ENCODE data around the gene BRD7.

The BRD7 gene

DNA sequence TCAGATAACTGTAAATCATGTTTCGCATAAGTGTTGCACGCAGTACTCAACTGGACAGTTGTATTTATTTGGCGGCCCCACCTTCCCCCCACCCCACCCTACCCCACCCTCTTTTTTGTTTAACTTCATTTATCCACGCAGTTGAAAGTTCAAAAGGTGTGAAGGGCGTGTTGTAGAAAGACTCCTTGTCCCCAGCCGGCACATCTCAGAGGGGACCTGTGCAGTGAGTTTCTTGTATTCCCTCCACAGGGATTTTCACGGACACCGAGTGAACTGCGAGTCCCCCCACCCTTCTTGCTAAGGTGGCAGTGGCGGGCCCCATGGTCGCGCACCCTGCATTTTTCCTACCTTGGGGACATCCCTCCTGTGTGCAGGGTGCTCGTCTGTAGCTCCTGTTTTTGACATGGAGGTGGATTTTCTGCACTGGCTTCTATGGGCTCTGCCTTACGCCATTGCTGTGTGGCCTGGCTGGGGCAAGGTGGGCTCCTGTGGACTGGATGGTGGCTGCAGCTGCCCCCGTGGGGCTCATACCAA, 66.2 kb downstream of the BRD7 start:
- DNase-seq: no peak

DNA sequence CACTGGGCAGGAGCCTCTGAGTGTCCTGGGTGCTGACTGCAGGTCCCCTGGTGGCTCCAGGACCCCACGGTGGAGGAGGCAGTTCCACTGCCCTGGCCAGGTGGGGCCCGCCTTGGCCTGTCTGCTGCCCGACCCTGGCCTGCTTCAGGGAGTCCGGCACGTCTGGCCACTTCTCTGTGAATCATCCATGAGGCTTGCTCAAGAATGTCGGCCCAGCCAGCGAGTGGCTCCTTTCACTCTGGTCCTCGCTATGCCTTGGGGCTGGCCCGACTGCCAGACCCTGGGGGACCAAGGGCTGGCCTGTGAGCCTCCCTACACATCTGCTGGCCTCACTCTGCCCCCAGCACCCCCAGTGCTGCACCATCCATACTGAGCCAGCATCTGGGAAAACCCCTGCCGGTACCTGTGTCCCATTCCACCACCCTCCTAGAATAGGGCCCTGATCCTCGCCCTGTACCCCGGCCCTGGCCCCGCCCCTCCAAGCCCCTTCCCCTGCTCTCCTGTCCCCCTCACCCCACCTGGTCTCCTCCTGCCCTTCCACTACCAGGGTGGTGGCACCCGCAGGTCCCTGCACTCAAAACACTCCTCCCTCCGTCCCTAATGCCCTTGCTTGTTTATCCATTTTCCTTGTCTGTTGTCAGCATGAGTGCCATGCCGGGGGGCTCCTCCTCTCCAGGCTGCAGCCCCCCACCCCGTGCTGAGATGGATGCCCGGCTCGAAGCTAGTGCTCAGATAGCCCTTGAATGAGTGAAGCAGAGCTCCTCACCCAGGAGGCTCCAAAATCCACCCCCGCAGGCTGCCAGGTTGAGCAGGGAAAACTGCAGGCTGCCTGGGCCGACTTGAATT, 66.9 kb downstream of the BRD7 start:
- DNase-seq: no peak

DNA sequence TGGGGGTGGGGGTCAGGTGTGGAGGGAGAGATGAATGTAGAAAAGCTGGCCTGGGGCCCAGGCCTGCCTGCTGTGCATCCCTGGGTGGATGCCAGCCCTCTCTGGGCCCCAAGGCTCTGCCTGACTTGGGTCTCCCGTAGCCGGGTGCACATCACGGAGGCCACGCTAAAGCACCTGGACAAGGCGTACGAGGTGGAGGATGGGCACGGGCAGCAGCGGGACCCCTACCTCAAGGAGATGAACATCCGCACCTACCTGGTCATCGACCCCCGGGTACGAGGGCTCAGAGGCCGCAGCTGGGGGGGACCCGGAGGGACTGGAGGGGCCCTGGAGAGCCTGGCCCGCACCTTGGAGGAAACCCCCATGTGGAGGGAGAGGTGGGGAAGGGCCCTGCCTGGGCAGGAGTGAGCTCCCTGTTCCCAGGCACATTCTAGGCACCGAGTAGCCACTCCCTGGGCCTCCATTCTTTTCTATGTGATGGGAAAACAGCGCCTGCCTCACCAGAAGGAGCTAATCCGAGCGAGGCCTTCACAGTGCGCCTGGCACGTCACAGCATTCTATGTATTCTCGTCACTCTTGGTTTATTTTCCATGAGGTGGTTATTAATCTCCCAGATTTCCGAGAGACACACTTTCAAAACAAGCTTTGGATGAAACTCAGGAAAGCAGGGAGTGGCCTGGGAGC, 67.7 kb downstream of the BRD7 start:
- no peak for DNase-seq

DNA sequence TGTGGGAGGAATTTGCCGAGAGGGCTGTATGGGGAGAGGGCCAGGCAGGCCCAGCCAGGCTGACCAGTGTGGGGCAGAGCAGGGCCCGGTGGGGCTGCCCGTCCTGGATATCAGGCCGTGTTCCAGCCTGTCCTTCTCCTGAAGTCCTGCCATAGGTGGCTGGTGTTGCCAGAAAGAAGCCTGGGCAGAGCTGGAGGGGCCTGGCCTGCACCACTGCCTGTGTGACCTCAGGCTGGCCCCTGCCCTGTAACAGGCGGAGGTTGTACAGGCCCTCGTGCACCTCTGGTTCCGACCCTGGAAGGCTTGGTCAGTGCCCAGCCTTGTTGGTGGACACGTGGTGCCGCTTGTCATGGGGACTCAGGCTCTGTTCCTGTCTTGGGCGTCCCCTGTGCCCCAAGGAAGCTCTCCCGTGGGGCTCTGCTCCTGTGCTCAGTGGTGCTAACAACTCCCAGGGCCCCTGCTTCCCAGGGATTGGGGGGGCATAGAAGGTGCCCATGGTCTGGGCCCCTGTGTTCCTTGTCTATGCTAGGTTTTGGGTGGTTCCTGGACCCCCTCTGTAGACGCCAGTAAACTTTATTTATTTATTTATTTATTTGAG, 69.2 kb downstream of the BRD7 start:
- DNase-seq: no peak

DNA sequence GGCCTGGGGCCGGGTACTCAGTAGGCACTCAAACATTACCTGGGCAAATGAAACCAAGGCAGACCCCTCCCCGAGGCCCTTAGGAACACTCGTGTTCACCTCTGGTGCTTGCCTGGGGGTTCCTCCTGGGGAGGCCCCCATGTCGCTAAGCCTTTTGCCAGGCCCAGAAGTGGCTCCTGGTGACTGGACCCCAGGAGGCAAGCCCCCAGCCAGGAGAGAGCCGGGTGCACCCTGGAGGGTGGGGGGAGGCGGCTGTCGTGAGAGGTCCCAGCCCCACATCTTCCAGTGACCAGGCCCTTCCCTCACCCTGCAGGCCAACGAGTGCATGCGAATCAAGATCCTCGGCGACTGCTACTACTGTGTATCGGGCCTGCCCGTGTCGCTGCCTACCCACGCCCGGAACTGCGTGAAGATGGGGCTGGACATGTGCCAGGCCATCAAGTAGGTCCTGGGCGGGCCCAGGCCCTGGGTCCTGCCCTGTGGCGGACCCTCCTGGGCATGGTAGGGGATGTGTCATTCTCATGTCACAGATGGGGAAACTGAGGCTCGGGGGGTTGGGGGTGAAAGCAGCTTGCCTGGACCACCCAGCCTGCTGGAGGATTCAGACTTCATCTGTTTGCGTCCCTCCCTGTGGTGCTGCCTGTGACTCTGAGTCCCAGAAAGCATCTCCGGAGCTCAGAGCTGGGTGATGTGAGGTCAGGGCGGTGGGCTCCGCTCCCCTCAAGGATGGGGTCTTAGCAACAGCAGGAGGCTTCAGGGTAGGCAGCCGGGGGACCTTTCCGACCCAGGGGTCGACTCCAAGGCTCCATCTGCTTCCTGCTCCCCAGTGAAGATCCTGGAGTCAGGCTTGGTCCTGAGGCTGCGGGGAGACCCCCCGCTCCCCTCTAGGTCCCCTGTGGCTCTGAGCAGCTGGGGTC, 69.9 kb downstream of the BRD7 start:
- no peak for DNase-seq

DNA sequence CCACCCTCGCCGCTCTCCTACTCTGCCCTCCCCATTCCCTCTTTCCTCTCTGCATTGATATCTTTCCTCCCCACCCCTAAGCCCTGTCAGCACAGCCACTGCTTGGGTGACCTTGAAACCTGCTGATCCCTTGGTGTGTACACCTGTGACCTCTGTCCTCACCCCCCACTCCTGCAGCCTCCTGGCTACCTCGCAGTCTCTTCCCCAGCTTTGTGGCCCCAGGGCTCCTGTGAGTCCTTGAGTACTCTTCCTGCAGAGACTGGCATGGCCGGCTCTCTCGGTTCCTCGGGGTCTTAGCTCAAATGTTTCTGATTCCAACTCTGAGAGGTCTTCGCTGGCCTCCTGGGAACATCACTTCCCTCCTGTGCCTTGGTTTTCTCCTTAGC, 70.7 kb downstream of the BRD7 start:
- no peak for DNase-seq

DNA sequence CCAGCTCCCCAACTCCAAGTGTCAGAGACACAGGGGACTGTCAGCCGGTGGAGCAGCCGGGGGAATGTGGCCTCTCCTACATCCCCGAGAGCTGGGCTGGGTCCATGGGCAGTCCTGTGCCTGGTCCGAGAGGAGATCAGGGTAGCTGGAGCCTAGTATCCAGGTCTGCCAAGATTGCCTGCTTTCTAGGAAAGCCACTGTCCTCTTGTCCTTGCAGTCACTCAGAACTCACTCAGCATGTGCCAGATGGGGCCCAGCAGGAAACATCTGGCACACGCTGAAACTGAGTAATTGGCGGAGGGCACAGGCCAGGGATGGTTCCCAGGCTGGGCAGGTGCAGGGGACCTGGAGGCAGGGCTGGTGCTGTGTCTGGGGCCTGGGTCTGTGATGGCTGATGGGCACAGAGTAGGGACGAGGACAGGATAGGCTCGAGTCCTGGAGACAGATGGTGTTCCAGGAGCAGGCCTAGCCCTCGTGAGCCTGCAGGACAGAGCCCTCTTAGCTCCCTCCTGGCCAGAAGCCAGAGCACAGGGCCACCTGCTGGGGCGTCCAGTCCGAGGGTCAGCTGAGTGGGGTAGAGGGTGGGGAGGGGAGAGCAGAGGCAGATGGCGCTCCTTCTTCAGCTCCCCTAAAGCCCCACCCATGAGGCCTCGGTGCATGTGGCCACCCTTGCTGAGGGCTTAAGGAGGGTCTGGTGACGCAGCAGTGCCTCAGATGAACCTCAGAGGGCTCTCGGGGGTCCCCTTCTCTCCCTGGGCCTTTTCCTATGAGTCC, 71.3 kb downstream of the BRD7 start:
- DNase-seq: no peak

DNA sequence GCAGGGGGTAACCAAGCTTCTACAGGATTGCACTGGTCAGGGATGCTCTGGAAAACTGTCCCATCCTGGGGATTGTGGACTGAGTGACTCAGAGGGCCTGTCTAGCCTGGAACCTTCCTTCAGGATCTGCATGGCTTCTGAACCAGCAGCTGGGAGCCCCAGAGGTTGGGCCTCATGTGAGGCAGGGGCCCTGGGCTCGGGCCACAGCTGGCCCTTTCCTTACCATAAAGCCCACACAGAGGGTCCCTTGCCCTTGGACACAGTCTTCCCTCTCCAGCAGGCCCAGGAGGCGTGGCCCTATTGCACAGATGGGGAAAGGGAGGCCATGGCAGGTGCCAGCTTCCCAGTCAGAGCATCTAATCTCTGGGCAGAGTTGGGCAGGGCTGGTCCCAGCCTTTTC, 72.0 kb downstream of the BRD7 start:
- no peak for DNase-seq

DNA sequence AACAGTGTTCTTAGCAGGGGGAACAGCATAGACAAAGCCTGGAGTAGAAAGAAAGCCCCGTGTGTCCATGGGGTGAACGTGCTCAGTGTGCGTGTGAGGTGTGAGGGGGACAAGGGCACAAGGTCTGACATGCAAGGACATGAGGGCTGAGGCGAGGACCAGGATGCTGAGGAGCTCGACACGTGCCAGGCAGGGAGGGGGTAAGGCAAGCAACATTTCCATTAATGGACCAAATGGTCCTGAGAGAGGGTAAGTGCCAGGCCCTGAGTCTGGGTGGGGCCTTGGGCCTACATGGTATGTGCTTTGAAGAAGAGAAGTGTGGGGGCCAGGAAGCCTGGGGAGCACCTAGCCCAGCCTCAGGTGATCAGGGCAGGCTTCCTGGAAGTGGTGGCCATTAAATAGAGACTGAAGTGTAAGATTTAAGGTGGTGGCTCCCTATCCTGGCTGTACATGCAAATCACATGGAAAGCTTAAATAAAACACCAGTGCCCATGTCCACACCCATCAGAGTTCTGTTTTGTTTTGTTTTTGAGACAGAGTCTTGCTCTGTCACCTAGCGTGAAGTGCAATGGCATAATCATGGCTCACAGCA, 73.2 kb downstream of the BRD7 start:
- no peak for DNase-seq

DNA sequence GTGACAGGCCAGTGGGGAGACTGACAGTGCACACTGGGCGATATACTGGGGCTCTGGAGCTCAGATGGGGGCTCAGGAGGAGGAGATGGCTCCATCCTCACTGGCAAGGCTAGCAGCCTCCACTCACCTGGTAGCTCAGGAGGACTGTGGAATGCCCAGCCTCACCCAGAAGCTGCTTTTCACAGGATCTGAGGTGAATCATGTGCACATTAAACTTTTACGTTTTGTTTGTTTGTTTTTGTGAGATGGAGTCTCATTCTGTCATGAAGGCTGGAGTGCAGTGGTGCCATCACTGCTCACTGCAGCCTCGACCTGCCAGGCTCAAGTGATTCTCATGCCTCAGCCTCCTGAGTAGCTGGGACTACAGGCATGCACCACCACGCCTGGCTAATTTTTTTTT, 73.8 kb downstream of the BRD7 start:
- no peak for DNase-seq

DNA sequence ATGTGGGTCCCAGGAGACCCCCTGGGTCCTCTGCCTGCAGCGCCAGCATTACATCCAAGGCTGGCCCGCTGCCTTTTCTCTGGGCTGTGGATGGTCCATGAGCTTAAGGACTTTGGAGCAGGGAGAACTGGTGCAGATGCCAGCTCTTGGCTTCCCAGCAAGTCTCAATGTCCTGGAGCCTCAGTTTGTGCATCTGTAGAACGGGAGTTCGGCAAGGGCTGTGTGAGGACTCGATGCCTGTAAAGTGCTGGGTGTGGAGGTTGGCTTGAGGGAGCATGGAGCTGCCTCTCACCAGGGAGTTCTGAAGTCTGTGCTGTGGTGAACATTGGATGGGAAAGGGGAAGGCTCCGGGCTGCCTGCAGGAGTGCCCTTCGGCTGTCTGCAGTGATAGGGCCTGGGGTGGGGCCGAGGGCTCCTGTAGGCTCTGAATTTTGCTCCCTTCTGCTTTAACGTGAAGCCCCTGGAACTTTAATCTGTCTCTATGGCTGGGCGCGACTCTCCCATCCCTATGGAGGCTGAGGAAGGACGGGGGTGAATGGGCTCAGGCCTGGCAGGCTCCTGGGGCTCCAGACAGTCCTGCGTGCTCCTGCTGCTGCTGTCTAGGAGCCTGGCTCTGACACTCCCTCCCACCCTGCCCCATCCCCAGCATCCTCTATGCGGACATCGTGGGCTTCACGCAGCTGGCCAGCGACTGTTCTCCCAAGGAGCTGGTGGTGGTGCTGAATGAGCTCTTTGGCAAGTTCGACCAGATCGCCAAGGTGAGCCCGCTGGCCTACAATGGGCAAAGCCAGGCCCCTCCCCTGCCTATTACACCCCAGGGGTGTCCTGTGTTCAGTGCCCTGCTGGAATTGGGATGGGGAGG, 74.6 kb downstream of the BRD7 start:
- DNase-seq: no peak

DNA sequence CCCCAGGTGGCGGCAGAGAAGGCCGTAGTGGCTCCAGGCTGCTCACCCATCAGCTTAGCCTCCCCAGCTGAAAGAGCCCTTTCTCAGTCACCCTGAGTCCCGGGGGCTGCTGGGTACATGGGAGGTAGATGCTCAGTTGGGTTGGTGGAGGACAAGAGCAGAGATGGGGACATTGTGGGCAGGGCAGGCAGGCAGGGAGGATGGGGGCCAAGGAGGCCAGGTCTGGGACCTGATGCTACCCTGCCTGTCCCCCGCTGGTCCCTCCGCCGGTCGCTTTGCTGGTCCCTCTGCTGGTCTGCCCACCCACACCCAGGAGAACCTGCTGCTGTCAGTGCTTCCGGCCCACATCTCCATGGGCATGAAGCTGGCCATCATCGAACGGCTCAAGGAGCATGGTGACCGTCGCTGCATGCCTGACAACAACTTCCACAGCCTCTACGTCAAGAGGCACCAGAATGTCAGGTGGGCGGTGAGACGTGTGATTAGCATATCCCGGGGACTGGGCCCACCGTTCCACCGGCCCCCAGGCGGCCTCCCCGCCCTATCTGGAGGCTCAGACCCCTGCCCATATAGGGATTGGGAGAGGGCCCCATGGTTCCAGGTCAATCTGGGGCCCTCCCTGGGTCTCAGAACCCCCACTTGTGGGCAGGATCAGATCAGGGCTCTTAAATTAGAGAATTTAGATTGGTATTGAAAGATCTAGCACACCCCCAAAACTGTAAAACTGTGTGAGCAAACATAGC, 75.6 kb downstream of the BRD7 start:
- no peak for DNase-seq

DNA sequence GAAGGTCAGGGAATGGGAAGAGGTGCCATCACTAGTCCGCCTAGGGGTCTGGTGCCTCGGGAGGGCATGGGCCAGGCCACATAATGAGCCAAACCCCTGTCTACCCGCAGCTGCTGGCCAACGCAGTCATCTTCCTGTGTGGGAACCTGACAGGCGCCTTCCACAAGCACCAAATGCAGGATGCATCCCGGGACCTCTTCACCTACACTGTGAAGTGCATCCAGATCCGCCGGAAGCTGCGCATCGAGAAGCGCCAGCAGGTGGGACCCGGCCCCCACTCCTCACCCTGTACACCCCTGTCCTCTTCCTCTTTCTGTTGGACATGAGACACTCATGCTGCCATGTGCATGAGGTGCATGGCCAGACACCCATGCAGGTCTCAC, 76.2 kb downstream of the BRD7 start:
- no peak for DNase-seq

DNA sequence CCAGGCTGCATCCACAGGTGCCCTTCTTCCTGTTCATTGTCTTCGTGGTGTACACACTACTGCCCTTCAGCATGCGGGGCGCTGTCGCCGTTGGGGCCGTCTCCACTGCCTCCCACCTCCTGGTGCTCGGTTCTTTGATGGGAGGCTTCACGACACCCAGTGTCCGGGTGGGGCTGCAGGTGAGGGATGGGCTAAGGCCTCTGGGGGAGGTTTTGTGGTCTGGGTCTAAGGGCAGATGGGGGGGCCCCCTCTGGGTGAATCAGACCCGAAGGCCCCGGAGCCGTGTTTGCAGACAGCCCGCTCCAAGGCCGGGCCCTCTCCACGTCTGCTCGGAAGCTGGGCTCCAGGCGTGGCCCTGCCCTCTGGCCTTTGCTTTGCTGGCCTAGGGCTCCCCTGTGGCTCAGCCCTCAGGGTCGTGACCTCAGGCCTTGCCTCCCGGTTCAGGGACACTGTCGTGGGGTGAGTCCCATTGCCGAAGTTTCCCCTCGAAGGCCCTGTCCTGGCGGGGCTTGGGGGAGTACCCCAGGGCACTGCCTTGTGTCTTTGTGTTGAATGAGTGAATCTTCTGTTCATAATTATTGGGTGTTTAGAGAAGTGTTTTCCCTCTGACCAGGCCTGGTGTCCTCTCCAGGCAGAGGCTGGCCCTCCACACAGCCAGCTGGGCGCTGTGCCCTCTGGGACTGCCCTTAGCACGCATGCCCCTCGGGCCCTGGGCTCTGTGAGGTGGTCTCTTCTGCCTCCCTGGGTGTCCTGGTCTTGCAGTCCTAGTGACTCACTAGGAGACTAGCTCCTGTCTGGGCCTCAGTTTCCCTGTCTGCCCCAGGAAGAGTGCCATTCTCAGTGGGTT, 76.8 kb downstream of the BRD7 start:
- no peak for DNase-seq

DNA sequence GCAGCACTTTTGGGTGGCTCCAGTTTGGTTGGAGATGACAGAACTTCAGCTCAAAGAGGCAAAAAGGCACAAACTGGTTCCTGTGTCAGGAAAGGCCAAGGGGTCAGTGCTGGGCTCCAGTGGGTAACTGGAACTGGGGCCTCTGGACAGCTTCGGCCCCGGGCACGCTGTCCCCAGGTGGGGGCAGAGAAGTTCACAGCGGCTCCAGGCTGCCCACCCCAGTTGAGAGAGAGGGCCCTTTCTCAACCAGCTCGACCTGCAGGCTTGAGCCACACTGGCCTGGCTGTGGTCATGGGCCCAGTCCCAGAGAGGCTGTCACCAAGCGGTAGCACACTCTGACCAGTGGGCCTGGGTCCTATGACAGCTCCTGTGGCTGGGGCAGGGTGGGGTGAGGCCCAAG, 77.9 kb downstream of the BRD7 start:
- no peak for DNase-seq

DNA sequence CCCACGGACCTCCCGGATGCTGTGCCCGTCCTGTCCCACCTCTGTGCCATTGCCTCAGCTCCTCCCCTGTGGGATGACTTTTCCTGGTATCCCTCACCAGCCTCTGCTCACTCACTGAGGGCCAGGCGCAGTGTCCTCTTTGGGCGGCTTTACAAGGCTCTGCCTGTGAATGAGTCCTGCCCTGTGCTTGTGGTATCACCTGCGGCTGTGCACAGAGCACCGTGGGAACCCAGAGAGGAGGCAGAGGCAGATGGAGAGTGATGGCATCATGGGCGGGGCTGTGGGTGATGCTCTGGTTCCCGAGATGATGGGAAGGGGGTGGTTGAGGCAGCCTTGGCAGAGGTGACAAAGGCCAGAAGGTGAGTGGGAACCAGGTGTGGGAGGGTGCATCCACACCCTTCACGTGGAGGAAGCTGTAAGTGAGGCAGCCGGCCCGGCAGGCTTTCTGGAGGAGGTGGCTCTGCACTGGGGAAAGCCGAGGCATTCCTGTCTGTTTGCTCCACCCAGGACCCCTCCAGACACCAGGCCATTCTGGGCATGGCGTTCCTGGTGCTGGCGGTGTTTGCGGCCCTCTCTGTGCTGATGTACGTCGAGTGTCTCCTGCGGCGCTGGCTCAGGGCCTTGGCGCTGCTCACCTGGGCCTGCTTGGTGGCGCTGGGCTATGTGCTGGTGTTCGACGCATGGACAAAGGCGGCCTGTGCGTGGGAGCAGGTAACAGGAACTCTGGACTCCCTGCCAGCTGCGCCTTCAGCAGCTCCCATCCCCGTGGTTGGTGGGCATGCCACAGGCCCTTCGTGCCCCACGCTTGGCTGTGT, 78.6 kb downstream of the BRD7 start:
- no peak for DNase-seq

DNA sequence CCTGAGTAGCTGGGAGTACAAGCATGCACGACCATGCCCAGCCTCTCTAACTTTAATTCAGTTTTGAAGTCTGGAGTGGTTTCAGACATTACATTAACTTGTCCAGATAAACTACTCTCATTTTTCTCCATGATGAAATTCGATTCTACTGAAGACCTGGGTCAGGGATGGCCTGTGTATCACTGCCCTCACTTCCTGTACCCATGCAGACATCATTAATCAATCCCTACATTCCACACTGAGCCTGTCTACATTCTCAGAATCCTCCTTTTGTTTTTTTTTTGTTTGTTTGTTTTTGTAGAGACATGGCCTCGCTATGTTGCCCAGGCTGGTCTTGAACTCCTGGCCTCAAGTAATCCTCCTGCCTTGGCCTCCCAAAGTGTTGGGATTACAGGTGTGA, 79.9 kb downstream of the BRD7 start:
- DNase-seq: no peak

DNA sequence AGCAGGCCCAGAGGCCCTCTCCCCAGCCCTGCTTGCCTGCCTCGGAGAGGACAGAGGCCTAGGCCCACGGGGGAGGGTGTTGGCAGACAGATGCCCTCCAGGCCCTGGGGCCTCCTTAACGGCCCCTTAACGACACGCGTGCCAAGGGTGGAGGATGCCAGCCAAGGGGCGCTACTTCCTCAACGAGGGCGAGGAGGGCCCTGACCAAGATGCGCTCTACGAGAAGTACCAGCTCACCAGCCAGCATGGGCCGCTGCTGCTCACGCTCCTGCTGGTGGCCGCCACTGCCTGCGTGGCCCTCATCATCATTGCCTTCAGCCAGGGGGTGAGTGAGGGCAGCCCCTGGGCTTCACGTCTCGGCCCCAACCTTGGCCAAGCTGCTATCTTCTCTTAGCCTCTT, 80.8 kb downstream of the BRD7 start:
- DNase-seq: no peak
